GM10266 (cell line): ENCODE measurements around the gene OGG1.

Experiments used
- DNase-seq: peaks from one replicate; pipeline ENCODE4 v3.0.0; 2012; ENCODE audit errors: extremely low spot score
- CTCF ChIP-seq: IDR thresholded peaks from 2 replicates; pipeline ENCODE4 v1.5.1; 2012; ENCODE audit warnings: mild to moderate bottlenecking, low read depth; ENCODE audit not compliant: control insufficient read depth, insufficient read depth; ENCODE audit errors: missing control alignments

OGG1 gene

DNA sequence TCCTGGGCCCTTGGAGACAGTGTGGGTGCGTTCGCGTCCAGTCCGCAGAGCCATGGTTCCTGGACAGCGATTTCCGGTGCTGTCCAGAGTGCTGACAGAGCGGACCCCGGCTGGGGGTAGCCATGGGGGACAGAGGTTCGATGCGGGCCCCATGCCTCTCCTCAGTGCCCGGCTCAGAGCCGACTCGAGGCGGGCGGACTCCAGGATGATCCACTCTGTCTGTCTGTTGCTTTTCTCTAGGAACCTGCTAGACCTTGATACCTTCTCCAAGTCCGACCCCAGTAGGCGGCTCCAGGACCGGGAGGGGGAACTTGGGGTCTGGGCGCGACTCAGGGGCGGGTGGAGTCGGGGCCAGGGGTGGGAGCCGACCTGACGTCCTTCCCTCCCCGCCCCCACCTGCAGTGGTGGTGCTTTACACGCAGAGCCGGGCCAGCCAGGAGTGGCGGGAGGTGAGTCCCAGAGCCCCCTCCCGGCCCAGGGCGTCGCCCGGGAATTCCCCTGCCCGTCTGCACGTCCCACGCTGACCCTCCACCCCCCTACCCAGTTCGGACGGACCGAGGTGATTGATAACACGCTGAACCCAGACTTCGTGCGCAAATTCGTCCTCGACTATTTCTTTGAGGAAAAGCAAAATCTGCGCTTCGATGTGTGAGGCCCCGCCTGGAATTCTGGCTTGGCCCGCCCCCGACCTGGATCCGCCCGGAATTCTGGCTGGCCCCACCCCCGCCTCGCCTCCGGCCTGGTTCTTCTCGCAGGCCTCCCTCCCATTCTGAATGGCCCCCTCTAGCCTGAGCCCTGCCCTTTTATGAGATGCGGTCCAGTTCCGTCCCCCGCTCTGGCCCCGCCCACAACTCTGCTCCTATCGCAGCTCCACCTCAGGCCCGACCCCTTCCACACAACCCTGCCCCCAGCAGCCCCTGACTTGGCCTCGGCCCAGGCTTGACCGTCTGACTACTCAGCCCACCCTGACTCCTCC is 45.1 kb upstream of the OGG1 start:
- TF ChIP-seq CTCF = no peak
- DNase-seq = peak; percentile 73

GRCh38 chr3:9710174-9710739 is 39.5 kb upstream of the OGG1 start:
- no peak for DNase-seq
- no peak for TF ChIP-seq CTCF

GRCh38 chr3:9712415-9712814 is 37.3 kb upstream of the OGG1 start:
- DNase-seq = no peak
- no peak for TF ChIP-seq CTCF

GRCh38 chr3:9713142-9713541 is 36.6 kb upstream of the OGG1 start:
- TF ChIP-seq CTCF = no peak
- DNase-seq = no peak

DNA sequence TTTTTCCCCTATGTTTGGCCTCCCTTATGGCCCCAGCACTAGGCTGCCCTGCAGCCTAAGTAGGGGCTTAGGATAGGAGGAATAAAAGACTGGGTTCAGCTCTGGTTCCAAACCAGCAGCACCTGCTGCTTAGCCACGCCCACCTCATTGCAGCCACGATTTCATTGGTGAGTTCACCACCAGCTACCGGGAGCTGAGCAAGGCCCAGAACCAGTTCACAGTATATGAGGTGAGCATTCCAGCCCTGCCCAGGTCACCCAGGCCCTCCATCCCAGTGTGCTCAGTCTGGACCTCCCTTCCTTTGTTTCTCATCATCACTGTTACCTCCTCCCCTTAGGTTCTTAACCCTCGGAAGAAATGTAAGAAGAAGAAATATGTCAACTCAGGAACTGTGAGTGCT is 34.6 kb upstream of the OGG1 start:
- no peak for DNase-seq
- TF ChIP-seq CTCF = no peak

- no peak for DNase-seq
Observed at GRCh38 chr3:9715764-9716437, 33.9 kb upstream of the OGG1 start.

More at GRCh38 chr3:9715764-9716437, 33.9 kb upstream of the OGG1 start:
- peak; percentile 36 for TF ChIP-seq CTCF
